Measurements from ENCODE around the gene OR4N5.

GRCh38 chr14:20177433-20177974, 38.9 kb downstream of the OR4N5 start:
- TF ChIP-seq CREB5 (CRISPR knock-in tag; IDR thresholded peaks at IDR 0.05; ENCODE audit: low read depth) (no peak), OSR1 (CRISPR knock-in tag; IDR thresholded peaks at IDR 0.05) (no peak), RARB (CRISPR knock-in tag; IDR thresholded peaks at IDR 0.05) (no peak), PPARA (CRISPR knock-in tag; IDR thresholded peaks at IDR 0.05; ENCODE audit: borderline replicate concordance) (no peak), ZFP3 (CRISPR knock-in tag; IDR thresholded peaks at IDR 0.05) (no peak), ARNTL (CRISPR knock-in tag; IDR thresholded peaks at IDR 0.05; ENCODE audit: borderline replicate concordance, low read depth) (no peak), GLIS3 (CRISPR knock-in tag; IDR thresholded peaks at IDR 0.05) (no peak), TSHZ2 (CRISPR knock-in tag; IDR thresholded peaks at IDR 0.05) (no peak), ISL1 (CRISPR knock-in tag; IDR thresholded peaks at IDR 0.05) (no peak), TOX (CRISPR knock-in tag; IDR thresholded peaks at IDR 0.05; ENCODE audit: borderline replicate concordance) (no peak), POU6F1 (CRISPR knock-in tag; IDR thresholded peaks at IDR 0.05; ENCODE audit: borderline replicate concordance, low read depth) (no peak), ZNF8 (CRISPR knock-in tag; IDR thresholded peaks at IDR 0.05) (no peak), ZNF565 (CRISPR knock-in tag; conservative IDR thresholded peaks at IDR 0.05; ENCODE audit: low read depth) (no peak), ZFP30 (CRISPR knock-in tag; IDR thresholded peaks at IDR 0.05) (no peak)

Measured in SK-N-SH treated with all-trans-retinoic acid at 6 μM for 48 hours (cell line).